ENCODE measurements around the gene DFFA.
"Not testable (repeated sequence)": the region's sequence is repeated elsewhere in the genome, so short reads cannot be mapped to it uniquely, and the experiment has no call there.

DFFA gene

DNA sequence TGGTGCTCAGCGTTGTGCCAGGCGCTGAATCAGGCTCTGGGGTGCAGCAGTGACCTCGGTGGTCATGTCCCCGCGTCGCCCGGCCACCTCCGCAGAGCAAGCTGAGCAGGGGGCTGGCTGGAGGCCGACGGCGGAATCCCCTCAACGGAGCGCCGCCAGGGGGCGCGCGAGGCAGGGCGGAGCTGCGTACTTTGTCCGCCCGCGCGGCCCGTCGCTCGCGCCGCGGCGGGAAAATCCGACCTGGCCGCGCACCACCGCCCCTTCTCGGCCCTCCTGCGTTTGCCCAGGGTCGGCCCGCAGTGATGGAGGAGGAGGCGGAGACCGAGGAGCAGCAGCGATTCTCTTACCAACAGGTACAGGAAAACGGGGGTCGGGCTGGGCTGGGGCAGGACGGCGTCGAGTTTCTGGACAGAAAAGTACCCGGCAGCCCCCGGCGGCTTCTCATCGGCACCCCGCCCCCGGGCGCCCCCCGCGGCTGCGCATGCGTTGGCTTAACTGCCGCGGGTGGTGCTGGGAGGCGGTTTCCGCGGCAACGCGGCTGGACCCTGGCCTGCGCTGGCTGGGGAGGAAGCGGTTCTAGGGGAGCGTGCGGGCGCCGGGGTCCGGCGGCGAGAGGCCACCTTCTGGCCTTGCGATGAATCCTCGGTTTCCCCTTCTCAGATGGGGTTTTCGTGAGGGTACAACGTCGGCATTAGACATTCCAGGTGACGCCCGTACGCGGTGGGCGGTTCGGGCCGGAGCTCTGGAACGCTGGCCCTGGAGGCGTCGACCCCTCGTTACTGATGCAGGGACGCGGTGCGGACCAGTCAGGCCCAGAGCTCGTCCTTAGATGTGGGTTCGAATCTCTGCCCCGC is 41.9 kb downstream of the DFFA start, which contains the start of gene CENPS:
Gene CENPS (plus strand): TSS at position 218 of the 854 bp plus-strand sequence. CDS start 85 bp downstream, at position 303.
- DNase-seq (ENCODE audit: low read depth in 3 of 3, low spot score in 1 of 3), result peak; percentile 55 to 95 (median 83)

DNA sequence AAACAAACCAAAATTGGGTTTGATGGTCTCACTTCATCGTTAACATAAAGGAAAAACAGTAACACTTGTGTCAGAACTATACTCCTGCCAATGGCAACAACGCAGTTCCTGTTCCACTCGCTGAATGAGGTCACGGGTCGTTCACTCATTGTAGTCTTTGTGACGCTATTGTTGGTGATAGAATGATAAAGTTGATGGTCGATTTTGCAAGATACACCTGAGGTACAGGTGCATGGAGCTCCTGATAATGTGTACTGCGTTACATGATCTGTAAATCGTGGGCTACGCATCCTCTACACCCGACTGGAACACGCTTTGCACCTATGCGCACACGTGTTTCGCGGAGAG is 42.5 kb downstream of the DFFA start:
- no peak for DNase-seq (ENCODE audit: low read depth in 3 of 3, low spot score in 1 of 3)

DNA sequence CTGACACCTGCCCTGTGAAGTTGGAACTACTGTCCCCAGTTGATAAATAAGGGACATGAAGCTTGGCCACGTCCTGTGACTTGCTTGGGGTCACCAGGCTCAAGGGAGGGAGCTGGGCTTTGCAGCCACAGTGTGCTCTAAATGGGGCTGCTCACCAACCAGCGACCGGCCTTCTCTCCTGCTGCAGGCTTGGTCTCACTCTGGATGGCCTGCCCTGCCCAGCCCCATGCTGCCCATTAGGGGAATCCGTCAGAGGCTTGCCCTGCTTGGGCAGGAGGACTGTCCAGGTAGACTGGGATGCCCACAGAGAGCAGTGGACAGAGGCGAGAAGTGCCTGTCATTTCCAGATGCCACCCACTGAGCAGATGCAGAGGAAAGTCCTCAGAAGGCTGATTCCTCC is 43.3 kb downstream of the DFFA start:
- no peak for DNase-seq (ENCODE audit: low read depth in 3 of 3, low spot score in 1 of 3)

DNA sequence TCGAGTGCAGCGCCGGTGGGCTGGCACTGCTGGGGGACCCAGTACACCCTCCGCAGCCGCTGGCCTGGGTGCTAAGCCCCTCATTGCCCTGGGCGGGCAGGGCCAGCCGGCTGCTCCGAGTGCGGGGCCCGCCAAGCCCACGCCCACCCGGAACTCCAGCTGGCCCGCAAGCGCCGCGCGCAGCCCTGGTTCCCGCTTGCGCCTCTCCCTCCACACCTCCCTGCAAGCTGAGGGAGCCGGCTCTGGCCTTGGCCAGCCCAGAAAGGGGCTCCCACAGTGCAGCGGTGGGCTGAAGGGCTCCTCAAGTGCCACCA is 45.8 kb downstream of the DFFA start:
- not testable (repeated sequence) for DNase-seq (ENCODE audit: low read depth in 3 of 3, low spot score in 1 of 3)

DNA sequence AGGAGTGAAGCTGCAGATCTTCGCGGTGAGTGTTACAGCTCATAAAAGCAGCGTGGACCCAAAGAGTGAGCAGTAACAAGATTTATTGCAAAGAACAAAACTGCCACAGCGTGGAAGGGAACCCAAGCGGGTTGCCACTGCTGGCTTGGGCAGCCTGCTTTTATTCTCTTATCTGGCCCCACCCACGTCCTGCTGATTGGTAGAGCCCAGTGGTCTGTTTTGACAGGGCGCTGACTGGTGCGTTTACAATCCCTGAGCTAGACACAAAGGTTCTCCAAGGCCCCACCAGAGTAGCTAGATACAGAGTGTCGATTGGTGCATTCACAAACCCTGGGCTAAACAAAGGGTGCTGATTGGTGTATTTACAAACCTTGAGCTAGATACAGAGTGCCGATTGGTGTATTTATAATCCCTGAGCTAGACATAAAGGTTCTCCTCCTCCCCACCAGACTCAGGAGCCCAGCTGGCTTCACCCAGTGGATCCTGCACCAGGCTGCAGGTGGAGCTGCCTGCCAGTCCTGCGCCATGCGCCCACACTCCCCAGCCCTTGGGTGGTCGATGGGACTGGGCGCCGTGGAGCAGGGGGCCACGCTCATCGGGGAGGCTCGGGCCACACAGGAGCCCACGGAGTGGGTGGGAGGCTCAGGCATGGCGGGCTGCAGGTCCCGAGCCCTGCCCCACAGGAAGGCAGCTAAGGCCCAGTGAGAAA is 46.3 kb downstream of the DFFA start:
- DNase-seq (ENCODE audit: low read depth in 3 of 3, low spot score in 1 of 3), result not testable (repeated sequence)

DNA sequence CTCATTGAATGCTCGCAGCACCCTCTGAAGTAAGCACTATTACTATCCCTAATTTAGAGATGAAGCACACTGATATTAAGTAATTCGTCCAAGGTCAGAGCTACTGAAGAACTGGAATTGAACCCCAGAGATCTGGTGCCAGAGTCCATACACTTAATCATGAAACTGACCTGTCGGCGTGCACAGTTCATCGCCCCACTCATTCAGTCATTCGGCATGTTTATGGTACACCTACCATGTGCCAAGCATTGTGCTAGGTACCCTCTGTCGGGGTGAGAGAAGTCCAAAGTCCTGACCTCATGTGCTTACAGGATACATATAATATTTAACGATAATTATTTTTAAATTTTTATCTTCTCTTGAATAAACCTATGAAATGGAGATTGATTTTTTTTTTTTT is 47.7 kb downstream of the DFFA start:
- DNase-seq (ENCODE audit: low read depth in 3 of 3, low spot score in 1 of 3), result no peak

DNA sequence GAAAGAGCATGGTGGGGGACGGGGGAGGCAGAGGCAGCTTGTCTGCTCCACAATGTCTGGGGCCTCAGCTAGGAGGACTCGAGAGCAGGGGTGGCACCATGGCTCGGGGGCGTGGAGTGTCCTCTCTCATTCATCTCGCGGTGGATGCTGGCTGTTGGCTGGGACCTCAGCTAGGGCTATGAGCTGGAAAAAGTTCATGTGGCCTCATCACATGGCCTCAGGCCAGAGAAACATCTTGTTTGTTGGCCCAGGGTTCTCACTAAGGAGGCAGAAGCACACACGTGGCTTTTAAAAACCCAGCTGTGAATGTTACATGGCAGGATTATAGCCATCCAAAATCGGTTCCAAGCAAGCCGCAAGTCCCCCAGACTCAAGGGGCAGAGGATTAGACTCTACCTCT is 48.3 kb downstream of the DFFA start:
- no peak for DNase-seq (ENCODE audit: low read depth in 3 of 3, low spot score in 1 of 3)

DNA sequence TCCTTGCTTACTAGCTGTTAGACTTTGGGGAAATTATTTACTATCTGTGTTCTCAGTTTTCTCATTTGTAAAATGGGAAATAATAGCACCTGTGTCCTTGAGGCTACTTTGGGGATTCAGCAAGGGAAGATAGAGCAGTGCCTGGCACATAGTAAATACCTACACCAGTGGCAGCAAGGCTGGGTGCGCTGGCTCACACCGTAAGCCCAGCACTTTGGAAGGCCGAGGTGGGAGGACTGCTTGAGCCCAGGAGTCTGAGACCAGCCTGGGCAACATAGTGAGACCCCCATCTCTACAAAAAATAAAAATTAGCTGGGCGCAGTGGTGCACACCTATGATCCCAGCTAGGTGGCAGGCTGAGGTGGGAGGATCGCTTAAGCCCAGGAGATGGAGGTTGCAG is 50.7 kb downstream of the DFFA start:
- no peak for DNase-seq (ENCODE audit: low read depth in 3 of 3, low spot score in 1 of 3)

DNA sequence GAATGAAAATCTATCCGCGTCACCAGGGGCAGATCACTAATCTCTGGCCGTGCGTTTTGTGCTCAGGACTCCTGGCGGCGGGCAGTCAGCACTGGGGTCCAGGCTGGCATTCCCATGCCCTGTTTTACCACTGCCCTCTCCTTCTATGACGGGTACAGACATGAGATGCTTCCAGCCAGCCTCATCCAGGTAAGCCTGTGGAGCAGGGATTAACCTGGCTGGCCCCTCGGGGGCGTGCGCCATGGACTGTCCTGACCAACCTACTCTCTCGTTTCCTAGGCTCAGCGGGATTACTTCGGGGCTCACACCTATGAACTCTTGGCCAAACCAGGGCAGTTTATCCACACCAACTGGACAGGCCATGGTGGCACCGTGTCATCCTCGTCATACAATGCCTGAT is 53.0 kb downstream of the DFFA start:
- DNase-seq (ENCODE audit: low read depth in 3 of 3, low spot score in 1 of 3), result no peak

DNA sequence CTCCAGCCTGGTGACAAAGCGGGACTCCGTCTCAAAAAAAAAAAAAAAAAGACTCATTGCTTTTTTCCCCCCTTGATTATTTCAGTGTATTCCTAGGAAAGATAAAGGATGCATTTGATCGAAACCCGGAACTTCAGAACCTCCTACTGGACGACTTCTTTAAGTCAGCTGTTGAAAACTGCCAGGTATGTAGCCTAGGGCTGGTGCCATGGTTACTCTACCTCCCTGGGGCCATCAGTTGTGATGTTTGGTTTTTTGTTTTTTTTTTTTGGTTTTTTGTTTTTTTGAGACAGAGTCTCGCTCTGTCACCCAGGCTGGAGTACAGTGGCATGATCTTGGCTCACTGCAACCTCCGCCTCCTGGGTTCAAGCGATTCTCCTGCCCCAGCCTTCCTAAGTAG is 53.6 kb downstream of the DFFA start:
- DNase-seq (ENCODE audit: low read depth in 3 of 3, low spot score in 1 of 3), result not testable (repeated sequence)

DNA sequence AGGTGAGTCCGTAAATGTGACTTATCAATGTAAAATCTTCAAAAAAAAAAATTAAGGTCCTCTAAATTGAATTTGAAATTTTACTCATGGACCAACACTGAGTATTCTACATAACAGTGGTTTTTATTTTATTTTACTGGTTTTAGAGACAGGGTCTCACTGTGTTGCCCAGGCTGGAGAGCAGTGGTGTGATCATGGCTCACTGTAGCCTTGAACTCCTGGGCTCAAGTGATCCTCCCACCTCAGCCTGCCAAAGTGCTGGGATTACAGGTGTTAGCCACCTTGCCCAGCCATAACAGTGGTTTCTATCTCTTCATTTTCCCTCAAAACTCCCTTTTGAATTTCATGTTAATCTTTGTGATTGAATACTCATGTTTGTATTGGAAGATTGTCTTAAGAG is 56.4 kb downstream of the DFFA start:
- not testable (repeated sequence) for DNase-seq (ENCODE audit: low read depth in 3 of 3, low spot score in 1 of 3)

DNA sequence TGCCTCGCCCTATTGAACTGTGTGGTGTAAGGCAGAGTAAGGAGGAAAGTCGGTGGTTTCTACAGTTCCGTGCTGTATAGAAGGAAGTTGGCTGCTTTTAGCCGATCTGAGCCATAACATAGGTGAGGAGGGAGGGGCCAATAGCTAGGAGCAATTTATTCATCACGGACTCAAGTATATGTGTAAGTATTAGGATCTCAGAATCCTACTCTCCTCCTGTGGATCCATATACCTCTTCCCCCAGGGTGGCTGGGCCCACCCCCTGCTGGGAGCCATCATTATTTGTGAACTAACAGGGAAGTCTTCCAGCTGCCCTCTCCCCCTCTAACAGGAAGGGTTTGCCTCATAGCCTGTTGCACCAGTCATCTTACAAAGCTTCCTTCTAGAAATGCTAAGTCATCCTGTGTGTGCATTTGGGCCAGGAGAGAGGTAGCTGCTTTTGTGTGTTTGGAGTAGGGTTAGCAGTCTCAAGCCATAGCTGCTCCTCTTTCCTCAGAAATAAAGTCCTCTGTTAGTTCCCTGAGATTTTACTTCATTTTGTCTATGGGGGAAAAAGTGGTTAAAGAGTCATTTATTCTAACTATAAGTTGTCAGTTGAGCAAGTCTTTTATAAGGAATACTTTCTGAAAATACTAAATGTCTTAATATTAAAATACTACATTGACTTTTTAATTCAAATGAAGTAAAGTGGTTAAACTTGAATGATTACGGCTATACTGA is 57.0 kb downstream of the DFFA start:
- no peak for DNase-seq (ENCODE audit: low read depth in 3 of 3, low spot score in 1 of 3)

DNA sequence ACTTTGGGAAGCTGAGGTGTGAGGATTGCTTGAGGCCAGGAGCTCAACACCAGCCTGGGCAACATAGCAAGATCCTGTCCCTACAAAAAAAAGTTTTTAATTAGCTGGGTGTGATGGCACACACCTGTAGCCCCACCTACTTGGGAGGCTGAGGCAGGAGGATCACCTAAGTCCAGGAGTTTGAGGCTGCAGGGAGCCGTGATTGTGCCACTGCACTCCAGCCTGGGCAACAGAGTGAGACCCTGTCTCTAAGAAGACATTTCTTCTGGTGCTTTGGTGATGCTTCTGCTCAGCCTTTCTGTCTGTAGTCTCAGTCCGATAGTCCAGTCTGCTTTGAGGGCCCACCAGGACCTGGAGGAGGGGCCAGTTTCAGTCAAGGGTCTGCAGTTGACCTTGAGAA is 65.1 kb downstream of the DFFA start:
- no peak for DNase-seq (ENCODE audit: low read depth in 3 of 3, low spot score in 1 of 3)

Measured in stimulated activated CD4-positive, alpha-beta T cell treated with anti-CD3 and anti-CD28 coated beads, TNF-alpha, amount 100 ng/mL, for 1 hour (primary cell).